ENCODE data around the gene FIGN.

Gene FIGN

GRCh38 chr2:163647300-163647699 lies 88.5 kb downstream of the FIGN start:
- ATAC-seq (no peak), DNase-seq (no peak)
- Mint-ChIP-seq H3K27me3 (no peaks in the 10 kb centered on the region), H3K9me3 (no peaks in the 10 kb centered on the region), H3K4me1 (no peaks in the 10 kb centered on the region), H3K36me3 (ENCODE audit: low read depth) (no peaks in the 10 kb centered on the region), H3K4me3 (no peak overlapping the region), H3K27ac (no peak overlapping the region)

GRCh38 chr2:163646687-163647086 lies 89.1 kb downstream of the FIGN start:
- DNase-seq = no peak
- H3K27ac Mint-ChIP-seq = no peak overlapping the region

DNA sequence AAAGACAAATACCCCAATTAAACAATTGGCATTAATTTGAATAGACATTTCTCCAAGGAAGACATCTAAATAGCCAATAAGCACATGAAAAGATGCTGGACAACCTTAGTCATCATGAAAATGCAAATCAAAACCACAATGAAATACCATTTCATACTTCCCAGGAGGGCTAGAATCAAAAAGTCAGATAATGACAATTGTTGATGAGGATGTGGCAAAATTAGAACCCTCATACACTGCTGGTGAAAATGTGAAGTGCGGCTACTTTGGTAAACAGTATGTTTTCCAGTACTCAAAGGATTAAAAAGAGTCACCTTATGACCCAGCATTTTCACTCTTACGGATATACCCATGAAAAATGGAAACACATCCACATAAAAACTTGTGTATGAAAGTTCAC lies 91.6 kb downstream of the FIGN start:
- Mint-ChIP-seq H3K27ac (no peak overlapping the region), H3K4me3 (no peak overlapping the region), H3K36me3 (ENCODE audit: low read depth) (no peaks in the 10 kb centered on the region), H3K9me3 (no peaks in the 10 kb centered on the region), H3K4me1 (no peaks in the 10 kb centered on the region), H3K27me3 (no peaks in the 10 kb centered on the region)
- no peak for ATAC-seq
- DNase-seq = no peak

More at GRCh38 chr2:163646687-163647086, 89.1 kb downstream of the FIGN start:
- Mint-ChIP-seq H3K36me3 (ENCODE audit: low read depth) (no peaks in the 10 kb centered on the region), H3K4me1 (no peaks in the 10 kb centered on the region), H3K9me3 (no peaks in the 10 kb centered on the region), H3K27me3 (no peaks in the 10 kb centered on the region), H3K4me3 (no peak overlapping the region)
- ATAC-seq = no peak

DNA sequence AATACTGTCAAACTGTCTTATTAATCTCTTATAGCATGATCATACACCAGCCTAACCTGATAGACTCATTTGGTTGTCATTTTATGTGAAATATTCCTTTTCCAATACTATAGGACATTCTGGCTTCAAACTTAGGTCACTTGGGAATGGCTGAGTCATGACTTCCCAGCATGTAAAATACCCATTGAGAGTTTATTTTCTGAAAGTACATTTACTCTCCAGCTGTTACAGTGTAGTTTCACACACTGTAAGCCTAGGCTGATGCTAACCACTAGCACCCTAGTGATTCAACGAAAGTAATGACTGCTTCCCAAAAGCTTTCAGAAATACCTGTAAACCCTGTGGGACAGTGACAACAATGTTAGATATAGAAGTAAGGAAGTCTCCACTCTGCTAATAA lies 93.8 kb downstream of the FIGN start:
- H3K9me3 Mint-ChIP-seq = no peaks in the 10 kb centered on the region
- no peaks in the 10 kb centered on the region for H3K4me1 Mint-ChIP-seq
- ATAC-seq (no peak), DNase-seq (no peak)
- H3K4me3 Mint-ChIP-seq = no peak overlapping the region
- H3K27ac Mint-ChIP-seq = no peak overlapping the region
- no peaks in the 10 kb centered on the region for H3K27me3 Mint-ChIP-seq
- no peaks in the 10 kb centered on the region for H3K36me3 Mint-ChIP-seq (ENCODE audit: low read depth)

GRCh38 chr2:163640542-163641193 lies 95.1 kb downstream of the FIGN start:
- ATAC-seq = no peak
- H3K36me3 Mint-ChIP-seq (ENCODE audit: low read depth) = no peaks in the 10 kb centered on the region
- H3K9me3 Mint-ChIP-seq = no peaks in the 10 kb centered on the region
- H3K4me3 Mint-ChIP-seq = no peak overlapping the region
- H3K27ac Mint-ChIP-seq = no peak overlapping the region
- no peak for DNase-seq
- no peaks in the 10 kb centered on the region for H3K4me1 Mint-ChIP-seq
- no peaks in the 10 kb centered on the region for H3K27me3 Mint-ChIP-seq

DNA sequence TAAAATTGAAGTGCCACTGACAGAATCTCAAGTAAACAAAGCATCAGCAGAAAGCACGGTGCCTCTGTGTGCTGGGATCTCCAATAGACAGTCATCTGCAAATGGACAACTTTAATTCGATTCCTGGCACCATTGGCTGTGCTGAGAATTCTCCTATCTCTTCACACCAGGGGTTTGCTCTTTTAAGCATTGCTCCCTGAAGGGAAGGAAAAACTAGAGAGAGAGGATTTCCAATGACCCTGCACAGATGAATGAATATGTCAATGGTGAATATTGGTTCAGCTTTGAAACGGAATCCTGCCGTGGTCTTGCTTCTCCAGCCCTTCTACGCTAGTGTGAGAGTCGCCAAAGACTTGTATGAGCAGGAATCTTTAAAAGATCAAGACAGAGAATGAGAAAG lies 97.9 kb downstream of the FIGN start:
- H3K27ac Mint-ChIP-seq = no peak overlapping the region
- DNase-seq = no peak
- H3K4me3 Mint-ChIP-seq = no peak overlapping the region
- H3K27me3 Mint-ChIP-seq = no peaks in the 10 kb centered on the region
- no peaks in the 10 kb centered on the region for H3K9me3 Mint-ChIP-seq
- no peaks in the 10 kb centered on the region for H3K4me1 Mint-ChIP-seq
- H3K36me3 Mint-ChIP-seq (ENCODE audit: low read depth) = no peaks in the 10 kb centered on the region
- no peak for ATAC-seq

DNA sequence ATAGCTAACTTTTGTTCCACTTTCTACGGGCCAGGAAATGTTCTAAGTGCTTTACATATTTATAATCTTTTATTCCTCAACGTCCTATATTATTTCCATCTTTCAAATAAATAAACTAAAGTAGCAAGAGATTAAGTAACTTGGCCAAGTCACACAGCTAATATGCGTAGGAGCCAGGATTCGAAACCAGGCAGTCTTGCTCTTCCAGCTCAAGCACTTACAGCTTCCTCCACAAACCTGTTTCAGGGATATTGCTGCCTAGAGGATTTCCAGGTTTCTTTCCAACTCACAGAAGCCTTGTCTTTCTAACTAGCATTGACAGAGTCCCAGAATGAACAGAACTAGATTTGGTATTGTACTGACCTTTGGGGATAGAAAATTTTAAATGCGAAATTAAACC lies 102.5 kb downstream of the FIGN start:
- H3K4me1 Mint-ChIP-seq = no peaks in the 10 kb centered on the region
- no peaks in the 10 kb centered on the region for H3K36me3 Mint-ChIP-seq (ENCODE audit: low read depth)
- peaks cover 8% of the 10 kb centered on the region for H3K9me3 Mint-ChIP-seq
- H3K27ac Mint-ChIP-seq = no peak overlapping the region
- ATAC-seq (no peak), DNase-seq (no peak)
- no peak overlapping the region for H3K4me3 Mint-ChIP-seq
- H3K27me3 Mint-ChIP-seq = no peaks in the 10 kb centered on the region

DNA sequence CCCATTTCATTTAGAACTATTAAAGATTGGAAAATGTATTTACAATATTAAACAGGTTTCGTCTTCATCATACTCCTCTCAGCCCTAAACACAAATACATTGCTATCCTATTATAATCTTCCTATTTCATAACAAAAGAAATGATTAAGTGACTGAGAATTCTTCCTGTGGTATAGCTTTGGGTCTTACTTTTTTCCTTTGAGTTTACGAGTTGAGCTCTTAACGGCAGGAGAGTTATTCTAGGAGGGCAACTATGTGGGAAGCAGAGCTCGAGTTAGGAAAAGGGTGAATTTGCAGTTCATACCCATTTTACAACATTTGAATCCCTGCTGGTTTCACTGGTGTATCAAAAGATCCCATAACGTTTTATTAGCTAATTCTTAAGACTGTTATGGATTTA lies 105.0 kb downstream of the FIGN start:
- H3K27me3 Mint-ChIP-seq = no peaks in the 10 kb centered on the region
- H3K36me3 Mint-ChIP-seq (ENCODE audit: low read depth) = no peaks in the 10 kb centered on the region
- H3K9me3 Mint-ChIP-seq = peaks cover 8% of the 10 kb centered on the region
- ATAC-seq (no peak), DNase-seq (no peak)
- H3K4me1 Mint-ChIP-seq = no peaks in the 10 kb centered on the region
- H3K4me3 Mint-ChIP-seq = no peak overlapping the region
- H3K27ac Mint-ChIP-seq = no peak overlapping the region

GRCh38 chr2:163626639-163627109 lies 109.1 kb downstream of the FIGN start:
- H3K36me3 Mint-ChIP-seq (ENCODE audit: low read depth) = no peaks in the 10 kb centered on the region
- DNase-seq = no peak
- no peak for ATAC-seq
- H3K27ac Mint-ChIP-seq = no peak overlapping the region
- no peaks in the 10 kb centered on the region for H3K4me1 Mint-ChIP-seq
- H3K27me3 Mint-ChIP-seq = no peaks in the 10 kb centered on the region
- H3K9me3 Mint-ChIP-seq = peaks cover 3% of the 10 kb centered on the region
- H3K4me3 Mint-ChIP-seq = no peak overlapping the region

DNA sequence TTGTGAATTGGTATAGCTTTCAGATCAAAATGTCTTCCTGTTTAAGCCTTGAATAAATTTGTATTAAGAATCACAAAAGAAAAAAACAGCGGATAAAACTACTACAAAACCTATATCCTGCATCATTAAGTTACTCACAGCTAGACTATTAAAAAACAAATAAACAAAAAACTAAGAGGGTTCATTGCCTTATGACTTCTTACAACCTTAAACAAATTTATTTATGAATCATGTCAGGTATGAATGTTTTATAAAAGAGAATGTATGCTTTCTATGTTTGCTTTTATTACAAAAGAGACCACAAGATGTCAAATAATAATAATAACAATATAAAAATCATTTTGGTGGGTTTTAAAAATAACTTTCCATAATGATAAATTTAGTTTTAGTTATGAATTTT lies 109.6 kb downstream of the FIGN start:
- no peak overlapping the region for H3K4me3 Mint-ChIP-seq
- no peaks in the 10 kb centered on the region for H3K27me3 Mint-ChIP-seq
- H3K27ac Mint-ChIP-seq = no peak overlapping the region
- peaks cover 3% of the 10 kb centered on the region for H3K9me3 Mint-ChIP-seq
- no peaks in the 10 kb centered on the region for H3K36me3 Mint-ChIP-seq (ENCODE audit: low read depth)
- no peak for ATAC-seq
- DNase-seq = no peak
- H3K4me1 Mint-ChIP-seq = no peaks in the 10 kb centered on the region

DNA sequence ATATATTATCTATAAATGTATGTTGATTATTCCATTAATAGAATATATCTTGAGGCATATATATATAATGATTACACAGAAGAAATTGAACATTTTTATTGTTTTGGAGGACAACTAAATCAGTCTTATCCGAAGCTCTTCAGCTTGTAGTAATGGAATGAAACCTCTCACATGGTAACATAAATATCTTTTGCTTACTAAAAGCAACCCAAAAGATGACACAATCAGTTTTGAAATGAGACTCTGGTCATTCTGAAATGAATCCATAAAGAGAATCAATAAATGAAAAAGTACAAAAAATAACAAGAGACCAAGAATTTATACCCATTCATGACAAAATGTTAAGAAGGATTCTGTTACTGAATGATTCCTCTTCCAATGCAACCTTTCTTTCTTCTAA lies 110.2 kb downstream of the FIGN start:
- no peaks in the 10 kb centered on the region for H3K27me3 Mint-ChIP-seq
- DNase-seq (no peak), ATAC-seq (no peak)
- no peaks in the 10 kb centered on the region for H3K4me1 Mint-ChIP-seq
- no peaks in the 10 kb centered on the region for H3K9me3 Mint-ChIP-seq
- no peaks in the 10 kb centered on the region for H3K36me3 Mint-ChIP-seq (ENCODE audit: low read depth)
- no peak overlapping the region for H3K27ac Mint-ChIP-seq
- H3K4me3 Mint-ChIP-seq = no peak overlapping the region

DNA sequence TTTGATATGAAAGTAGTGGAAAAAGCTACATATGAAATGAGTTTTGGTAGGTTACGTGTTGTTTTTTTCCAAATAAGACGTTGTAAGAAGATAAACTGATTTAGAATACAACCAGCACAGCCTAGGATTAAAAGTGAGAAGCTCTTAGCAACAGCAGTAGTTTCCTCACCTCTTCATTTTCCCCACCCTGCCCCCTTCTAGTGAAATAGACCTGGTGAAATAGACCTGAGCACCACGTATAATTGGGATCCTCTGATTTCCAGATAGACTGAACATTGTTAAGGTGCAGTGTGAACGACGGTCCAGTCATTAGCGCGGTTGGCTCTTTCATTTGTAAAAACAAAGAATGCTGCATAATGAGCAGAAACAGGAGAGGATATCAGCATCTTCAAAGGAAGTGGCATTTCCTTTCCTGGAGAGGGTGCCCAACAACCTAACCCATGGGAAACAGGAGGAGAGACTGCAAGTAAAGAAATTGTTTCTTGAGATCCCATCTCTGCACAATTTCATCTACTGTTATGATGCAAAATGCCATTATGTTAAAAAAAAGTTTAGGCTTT lies 114.3 kb downstream of the FIGN start:
- Mint-ChIP-seq H3K9me3 (no peaks in the 10 kb centered on the region), H3K27me3 (no peaks in the 10 kb centered on the region), H3K36me3 (ENCODE audit: low read depth) (no peaks in the 10 kb centered on the region), H3K27ac (no peak overlapping the region), H3K4me3 (no peak overlapping the region), H3K4me1 (no peaks in the 10 kb centered on the region)
- DNase-seq (no peak), ATAC-seq (no peak)

DNA sequence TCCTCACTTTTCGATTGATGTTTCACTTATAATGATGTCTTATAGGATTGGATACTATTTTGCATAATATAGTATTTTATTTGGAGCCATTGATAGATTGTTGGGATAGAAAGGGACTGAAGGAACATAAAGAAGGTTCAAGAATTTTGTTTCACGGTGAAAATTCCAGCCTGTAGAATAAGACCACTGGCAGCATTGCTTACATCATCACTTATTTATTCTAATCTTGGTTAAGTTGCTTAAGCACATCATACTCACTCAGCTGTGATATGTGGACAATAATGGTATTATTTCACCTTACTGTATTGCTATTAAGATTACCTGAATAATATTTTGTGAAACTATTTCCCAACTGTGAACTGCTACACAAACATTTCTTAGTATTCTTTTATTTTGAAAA lies 118.3 kb downstream of the FIGN start:
- no peak for DNase-seq
- no peak for ATAC-seq
- H3K27me3 Mint-ChIP-seq = no peaks in the 10 kb centered on the region

DNA sequence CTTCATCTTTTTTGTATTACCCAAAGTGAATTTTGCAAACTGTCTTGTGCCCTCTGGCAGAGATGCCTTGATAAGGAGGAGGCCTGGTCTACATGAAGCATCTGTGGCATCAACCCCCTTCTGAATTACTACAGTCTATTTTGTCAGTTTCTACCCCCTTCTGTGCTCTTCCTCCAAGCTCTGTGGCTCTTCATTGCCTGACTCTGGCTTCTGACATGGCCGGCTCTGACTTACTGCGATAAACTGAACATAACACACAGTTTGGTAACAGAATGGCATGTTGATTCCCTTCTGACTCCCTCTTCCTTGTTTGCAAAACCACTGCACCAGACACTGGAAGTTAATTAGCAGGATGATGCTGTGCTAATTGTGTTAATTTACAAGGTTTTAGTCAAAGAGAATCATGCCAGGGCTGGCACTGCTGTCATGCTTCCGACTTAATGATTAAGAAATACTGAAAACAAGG lies 122.5 kb downstream of the FIGN start:
- Mint-ChIP-seq H3K36me3 (ENCODE audit: low read depth) (no peaks in the 10 kb centered on the region), H3K4me1 (no peaks in the 10 kb centered on the region), H3K9me3 (no peaks in the 10 kb centered on the region), H3K4me3 (no peak overlapping the region), H3K27me3 (no peaks in the 10 kb centered on the region), H3K27ac (no peak overlapping the region)
- no peak for DNase-seq
- ATAC-seq = no peak

More for the DNA sequence above, 118.3 kb downstream of the FIGN start:
- Mint-ChIP-seq H3K4me3 (no peak overlapping the region), H3K9me3 (no peaks in the 10 kb centered on the region), H3K4me1 (no peaks in the 10 kb centered on the region), H3K36me3 (ENCODE audit: low read depth) (no peaks in the 10 kb centered on the region), H3K27ac (no peak overlapping the region)

- ATAC-seq = no peak
- H3K9me3 Mint-ChIP-seq = no peaks in the 10 kb centered on the region
- no peaks in the 10 kb centered on the region for H3K4me1 Mint-ChIP-seq
- H3K27ac Mint-ChIP-seq = no peak overlapping the region
- H3K36me3 Mint-ChIP-seq (ENCODE audit: low read depth) = no peaks in the 10 kb centered on the region
- H3K4me3 Mint-ChIP-seq = no peak overlapping the region
- DNase-seq = no peak
- no peaks in the 10 kb centered on the region for H3K27me3 Mint-ChIP-seq
These were observed 123.5 kb downstream of the FIGN start for GRCh38 chr2:163612332-163612731.

DNA sequence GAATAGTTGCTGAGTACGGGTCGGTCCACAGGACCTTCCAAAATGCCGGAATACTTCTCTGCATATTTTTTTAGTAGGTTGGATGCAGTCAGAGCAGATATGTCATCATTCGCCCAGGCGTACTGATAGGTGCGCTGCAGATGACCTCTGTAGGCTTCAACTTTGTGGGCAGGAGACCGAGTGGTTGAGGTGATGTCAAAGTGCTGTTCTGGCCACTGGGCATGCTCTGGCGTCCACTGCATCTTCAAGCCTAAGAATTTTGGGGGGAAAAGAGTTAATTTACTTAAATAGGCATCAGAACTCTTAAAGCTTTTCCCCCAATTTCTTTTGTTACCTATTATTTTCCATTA lies 124.3 kb downstream of the FIGN start:
- H3K9me3 Mint-ChIP-seq = no peaks in the 10 kb centered on the region
- H3K27me3 Mint-ChIP-seq = no peaks in the 10 kb centered on the region
- ATAC-seq (no peak), DNase-seq (no peak)
- H3K4me3 Mint-ChIP-seq = no peak overlapping the region
- no peaks in the 10 kb centered on the region for H3K36me3 Mint-ChIP-seq (ENCODE audit: low read depth)
- no peaks in the 10 kb centered on the region for H3K4me1 Mint-ChIP-seq
- H3K27ac Mint-ChIP-seq = no peak overlapping the region

Data from activated naive CD8-positive, alpha-beta T cell treated with anti-CD3 and anti-CD28 coated beads, Interleukin-2, amount 50 U/mL, for 24 hours (primary cell).